GM18520 (cell line): ENCODE results near the gene RASSF10.

ENCODE experiments used
- ATAC-seq: cut with Tn5 transposase; IDR thresholded peaks from one replicate; pipeline ENCODE4 v1.9.1; 2021; ENCODE audit not compliant: unreplicated experiment

The RASSF10 gene

DNA sequence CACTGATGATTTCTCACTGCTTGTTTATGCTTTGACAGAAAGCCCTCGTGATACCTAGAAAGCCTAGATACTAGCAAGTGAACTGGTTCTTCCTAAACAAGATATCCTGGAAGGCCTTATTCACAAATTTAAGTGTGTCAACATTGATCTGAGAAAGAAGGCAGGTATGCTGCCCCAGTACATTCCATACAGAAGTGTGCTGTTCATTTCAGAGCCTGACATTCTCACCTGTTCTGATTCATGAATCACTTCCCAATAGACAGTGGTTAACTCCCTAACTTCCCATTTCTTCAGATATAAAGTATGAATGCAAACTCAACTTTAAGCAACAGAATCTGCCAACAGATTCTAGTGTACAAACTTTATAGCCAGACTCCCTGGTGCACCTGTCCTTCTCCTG is 15.5 kb upstream of the RASSF10 start:
- no peak for ATAC-seq

DNA sequence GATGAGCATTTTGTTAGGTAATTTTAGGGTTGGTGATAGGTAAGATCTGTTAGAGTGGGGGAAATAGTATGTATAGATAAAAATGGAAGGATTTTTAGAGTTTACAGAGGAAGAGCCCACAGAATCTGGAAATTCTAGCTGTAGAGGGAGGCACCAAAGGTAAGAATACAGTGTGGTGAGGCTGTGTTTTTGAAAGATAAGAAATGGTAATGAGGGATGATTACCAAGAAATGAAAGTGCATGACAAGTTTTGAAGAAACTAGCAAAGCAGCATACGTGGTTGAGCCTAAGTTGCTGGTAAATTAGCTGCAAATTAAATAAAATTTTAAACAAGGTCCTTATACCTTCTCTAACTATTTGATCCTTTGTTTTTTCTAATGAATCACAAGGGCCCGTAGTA is 14.6 kb upstream of the RASSF10 start:
- ATAC-seq: no peak

DNA sequence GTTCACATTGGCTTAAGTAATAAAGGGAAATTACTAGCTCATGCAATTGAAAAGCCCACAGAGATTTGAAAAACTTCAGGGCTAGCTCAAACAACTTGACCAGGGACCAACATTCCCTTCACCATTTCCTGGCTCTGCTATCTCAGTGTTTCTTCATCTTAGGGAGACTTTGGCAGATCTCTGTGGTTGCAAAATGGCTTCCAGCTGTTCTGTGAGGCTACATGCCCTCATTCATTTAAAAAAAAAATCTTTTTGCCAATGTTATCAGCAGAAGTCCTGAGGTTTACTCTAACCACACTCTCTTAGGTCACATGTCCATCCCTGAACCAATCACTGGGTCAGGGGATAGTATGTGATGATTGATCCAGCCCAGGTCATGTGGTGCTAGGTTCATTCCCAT is 13.9 kb upstream of the RASSF10 start:
- no peak for ATAC-seq

DNA sequence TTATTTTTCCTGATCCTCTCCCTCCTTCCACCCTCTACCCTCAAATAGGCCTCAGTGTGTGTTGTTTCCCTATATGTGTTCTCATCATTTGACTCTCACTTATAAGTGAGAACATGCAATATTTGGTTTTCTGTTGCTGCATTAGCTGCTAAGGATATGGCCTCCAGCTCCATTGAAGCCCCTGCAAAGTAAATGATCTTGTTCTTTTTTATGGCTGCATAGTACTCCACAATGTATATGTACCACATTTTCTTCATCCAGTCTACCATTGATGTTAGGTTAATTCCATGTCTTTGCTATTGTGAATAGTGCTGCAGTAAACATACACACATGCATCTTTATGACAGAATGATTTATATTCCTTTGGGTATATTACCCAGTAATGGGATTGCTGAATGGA is 13.3 kb upstream of the RASSF10 start:
- no peak for ATAC-seq

DNA sequence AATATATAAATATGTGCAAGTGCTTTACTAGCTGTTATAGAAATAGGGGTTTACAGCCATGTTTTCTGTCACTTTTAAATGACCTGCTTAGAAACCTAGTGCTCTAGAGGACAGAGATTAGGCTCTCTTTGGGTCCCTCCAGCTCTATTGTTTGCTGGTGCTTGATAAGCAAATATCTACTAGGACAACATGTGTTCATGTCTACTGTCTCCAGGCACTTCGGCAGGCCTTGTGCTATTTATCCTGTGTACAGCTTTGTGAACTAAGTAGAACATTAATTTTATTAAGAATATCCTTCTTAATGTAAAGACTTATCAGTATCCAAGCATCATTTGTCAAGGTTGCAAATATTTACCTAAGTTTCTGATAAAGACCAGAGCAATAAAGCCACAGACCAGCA is 11.9 kb upstream of the RASSF10 start:
- ATAC-seq: no peak

DNA sequence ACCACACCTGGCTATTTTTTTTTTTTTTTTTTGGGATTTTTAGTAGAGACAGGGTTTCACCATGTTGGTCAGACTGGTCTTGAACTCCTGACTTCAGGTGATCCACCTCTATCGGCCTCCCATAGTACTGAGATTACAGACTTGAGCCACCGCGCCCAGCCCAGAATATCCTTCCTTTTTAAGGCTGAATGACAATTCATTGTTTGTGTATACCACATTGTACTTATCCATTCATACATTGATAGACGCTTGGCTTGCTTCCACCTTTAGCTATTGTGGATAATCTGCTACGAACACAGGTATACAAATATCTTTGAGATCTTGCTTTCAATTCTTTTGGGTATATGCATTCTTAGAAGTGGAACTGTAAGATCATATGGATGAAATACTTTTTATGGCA is 10.8 kb upstream of the RASSF10 start:
- no peak for ATAC-seq

DNA sequence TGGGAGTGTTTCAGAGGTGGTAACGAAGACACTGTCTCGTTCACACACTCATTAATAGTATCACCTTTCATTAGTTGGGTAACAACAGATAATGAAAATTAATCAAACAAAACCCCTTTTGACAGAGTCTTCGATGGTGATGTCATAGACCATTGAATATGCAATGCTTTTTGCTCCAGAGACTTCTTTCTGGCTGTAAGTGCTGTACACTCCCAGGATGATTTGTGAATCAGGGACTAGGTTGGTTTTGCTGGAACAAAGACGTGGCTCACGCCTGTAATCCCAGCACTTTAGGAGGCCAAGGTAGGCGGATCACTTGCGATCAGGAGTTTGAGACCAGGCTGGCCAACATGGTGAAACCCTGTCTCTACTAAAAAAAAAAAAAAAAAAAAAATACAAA is 9.5 kb upstream of the RASSF10 start:
- ATAC-seq: no peak

DNA sequence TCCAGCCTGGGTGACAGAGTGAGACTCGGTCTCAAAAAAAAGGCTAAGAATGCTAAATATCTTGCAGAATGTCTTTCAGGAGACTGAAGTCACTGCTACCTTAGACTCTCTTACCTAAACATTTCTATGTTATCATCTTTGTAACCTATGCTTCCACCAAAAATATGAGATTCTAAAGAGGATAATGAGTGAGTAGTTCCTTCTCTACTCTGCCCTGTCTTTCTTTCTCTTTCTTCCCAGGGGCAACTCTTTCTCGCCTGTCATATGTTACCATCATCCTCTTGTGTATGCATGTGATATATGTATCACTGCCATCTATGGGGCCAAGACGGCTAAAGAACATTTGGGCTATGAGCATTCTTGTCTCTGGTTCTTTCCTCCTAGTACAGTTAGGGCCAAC is 9.0 kb upstream of the RASSF10 start:
- no peak for ATAC-seq

DNA sequence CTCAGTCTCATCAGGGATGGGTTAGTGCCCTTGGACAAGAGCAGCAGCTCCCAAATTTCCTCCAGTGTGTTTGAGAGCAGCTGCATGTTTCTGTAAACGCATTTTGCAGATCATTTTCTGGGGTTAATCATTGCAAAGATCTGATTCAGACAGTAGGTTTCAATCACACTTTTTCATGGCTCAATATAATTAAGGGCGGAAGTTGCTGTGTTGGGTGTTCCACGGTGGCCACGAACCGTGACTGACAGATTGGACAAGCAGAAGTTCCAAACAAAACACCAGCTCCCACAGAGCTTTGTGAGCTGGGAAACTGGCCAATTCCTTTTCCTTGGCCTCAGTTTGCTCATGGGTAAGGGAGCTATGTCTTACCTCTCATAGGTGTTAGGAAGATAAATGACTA is 8.4 kb upstream of the RASSF10 start:
- no peak for ATAC-seq

DNA sequence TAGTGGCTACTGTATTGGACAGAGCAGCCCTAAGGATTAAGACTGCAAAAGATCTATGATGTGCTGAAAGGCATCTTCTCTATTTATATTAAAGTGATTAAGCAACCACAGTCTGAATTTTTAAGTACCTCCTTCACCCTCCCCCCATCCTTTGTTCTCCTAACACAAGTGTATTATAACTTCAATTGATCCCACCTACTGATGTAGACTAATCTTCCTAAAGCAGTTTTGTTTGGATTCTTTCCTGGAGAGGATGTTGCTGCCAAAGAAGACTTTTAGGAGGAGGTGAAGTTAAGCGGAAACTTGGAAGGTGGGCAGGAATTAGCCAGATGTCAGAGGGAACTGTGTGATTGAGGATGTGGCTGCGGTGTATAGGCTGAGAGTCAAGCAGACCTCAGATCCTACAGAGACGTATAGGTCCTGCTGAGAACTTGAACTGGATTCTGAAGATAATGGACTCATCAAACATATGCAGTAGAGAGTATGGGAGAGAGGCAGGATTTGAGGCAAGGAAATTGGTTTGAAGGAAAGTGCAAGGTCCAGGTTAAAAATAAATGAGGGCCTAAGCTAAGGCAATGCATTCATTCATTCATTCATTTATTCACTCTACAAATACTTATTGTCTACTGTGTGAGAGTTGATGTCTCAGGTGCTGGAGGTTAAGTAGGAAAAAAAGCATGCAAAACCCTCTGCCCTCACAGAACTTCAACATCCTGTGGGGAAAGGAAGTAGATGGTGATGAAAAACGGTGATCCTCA is 5.2 kb upstream of the RASSF10 start:
- no peak for ATAC-seq

DNA sequence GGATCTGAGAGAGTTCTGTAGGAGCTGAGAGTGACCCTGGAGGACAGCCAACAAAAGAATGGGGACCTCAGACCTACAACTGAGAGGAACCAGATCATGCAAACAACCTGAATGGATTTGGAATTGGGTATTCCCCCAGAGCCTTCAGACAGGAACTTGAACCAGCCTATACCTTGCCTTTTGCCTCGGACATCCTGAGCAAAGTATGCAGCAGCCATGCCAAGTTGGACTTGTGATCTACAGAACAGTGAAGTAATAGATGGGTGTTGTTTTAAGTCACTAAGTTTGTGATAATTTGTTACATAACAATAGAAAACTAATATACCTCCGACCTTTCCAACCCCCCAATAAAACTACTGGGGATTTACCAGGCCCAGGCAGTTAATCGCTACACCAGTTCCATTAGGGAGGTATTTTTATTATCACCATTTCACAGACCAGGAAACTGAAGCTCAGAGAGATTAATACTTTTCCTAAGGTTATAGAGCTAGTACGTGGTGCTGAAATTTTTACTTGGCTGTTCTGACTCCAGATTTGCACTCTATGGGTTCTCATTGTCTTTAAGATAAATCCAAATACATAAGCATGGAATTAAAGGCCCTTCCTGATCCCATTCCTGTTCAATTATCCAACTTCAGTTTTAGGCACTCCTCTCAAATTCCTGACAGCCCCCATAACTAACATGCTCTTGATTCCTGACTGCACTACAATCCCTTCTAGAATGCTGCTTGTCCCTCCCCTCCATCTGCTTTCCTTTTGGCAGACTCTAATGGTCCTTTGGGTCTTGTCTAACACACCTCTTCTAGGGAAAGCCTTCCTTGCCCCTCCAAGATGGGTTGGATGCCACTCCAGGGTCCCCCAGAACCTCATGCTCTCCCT is 1.7 kb upstream of the RASSF10 start:
- no peak for ATAC-seq

DNA sequence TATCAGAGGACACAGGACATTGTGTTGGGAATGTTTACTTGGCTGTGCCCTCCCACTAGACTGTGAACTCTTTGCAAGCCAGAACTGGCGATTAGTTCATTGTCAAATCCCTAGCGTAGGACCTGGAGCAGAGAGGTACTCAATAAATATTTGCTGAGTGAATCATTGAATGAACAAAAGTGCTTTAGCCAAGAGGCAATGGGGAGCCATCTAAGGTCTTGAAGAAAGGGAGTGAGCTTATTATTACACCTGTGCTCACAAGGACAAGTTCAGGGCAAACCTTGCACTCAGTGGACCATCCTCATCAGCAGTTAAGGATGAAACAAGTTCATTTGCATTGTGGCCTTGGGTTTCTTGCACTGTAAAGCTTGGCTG is 1.1 kb upstream of the RASSF10 start:
- no peak for ATAC-seq

DNA sequence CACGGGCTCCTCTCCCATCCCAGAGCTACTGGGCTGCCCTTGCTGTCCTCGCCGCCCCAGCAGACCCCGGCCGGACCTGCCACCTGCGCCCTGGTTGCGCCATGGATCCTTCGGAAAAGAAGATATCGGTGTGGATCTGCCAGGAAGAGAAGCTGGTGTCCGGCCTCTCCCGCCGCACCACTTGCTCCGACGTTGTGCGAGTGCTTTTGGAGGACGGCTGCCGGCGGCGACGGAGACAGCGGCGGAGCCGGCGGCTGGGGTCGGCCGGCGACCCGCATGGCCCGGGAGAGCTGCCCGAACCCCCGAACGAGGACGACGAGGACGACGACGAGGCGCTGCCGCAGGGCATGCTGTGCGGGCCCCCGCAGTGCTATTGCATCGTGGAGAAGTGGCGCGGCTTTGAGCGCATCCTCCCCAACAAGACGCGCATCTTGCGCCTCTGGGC is 382 bp downstream of the RASSF10 start:
- ATAC-seq: no peak

DNA sequence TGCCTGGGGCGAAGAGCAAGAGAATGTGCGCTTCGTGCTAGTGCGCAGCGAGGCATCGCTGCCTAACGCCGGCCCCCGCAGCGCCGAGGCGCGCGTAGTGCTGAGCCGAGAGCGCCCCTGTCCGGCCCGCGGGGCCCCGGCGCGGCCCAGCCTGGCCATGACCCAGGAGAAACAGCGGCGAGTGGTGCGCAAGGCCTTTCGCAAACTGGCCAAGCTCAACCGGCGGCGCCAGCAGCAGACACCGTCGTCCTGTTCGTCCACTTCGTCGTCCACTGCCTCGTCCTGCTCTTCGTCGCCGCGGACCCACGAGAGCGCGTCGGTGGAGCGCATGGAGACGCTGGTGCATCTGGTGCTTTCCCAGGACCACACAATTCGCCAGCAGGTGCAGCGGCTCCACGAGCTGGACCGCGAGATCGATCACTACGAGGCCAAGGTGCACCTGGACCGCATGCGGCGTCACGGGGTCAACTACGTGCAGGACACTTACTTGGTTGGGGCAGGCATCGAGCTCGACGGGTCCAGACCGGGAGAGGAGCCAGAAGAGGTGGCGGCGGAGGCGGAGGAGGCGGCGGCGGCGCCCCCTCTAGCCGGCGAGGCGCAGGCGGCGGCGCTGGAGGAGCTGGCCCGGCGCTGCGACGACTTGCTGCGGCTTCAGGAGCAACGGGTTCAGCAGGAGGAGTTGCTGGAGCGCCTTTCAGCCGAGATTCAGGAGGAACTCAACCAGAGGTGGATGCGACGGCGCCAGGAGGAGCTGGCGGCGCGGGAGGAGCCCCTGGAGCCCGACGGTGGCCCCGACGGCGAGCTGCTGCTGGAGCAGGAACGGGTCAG is 1.0 kb downstream of the RASSF10 start:
- no peak for ATAC-seq

DNA sequence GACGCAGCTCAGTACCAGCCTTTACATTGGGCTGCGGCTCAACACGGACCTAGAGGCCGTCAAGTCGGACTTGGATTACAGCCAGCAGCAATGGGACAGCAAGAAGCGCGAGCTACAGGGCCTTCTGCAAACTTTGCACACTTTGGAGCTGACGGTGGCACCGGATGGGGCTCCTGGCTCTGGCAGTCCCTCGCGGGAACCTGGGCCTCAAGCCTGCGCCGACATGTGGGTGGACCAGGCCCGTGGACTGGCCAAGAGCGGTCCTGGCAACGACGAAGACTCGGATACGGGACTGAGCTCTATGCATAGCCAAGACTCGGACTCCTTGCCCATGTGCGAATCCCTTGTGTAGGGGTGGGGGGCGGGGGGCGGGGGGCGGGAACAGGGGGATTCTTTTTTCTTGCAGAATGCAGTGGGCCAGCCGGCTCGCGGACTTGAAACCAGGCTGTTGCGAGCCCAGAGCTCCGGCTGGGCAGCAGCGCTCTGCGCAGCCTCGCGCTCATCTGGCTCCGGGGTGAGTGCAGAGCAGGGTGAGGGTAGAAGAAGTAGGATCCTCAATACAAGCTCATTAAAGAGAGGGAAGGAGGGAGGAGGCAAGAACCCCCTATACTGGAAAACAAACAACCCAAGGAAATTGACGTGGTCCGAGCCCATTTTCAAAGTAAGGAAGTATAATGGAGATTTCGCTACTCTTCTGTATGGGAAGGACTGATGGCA is 1.8 kb downstream of the RASSF10 start:
- no peak for ATAC-seq

DNA sequence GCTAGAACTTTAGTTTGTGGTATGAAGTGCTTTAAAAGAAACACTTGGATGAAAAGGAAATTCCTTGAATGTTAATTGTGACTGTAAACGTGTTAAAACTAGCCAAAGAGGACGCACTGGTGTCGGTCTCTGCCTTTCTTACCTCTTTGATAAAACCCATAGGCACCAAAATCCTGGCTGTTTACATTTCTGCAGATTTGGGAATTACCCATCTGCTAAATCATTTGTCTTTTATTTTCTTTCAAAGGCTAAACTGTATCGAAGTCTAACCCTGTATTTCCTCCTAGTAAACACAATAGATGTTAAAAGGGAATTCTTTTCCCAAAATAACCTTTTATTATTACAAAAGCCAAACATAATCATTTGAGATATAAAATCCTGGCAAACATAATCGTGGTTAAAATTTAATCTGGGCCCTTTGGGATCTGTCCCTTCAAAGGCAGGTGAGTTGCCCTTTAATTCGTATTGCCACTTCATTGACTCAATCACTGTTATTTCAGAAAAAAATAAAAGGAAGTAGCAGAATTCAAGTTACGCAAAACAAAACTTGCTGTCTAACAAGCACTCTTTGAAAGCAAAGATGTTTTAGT is 2.4 kb downstream of the RASSF10 start:
- ATAC-seq: no peak

DNA sequence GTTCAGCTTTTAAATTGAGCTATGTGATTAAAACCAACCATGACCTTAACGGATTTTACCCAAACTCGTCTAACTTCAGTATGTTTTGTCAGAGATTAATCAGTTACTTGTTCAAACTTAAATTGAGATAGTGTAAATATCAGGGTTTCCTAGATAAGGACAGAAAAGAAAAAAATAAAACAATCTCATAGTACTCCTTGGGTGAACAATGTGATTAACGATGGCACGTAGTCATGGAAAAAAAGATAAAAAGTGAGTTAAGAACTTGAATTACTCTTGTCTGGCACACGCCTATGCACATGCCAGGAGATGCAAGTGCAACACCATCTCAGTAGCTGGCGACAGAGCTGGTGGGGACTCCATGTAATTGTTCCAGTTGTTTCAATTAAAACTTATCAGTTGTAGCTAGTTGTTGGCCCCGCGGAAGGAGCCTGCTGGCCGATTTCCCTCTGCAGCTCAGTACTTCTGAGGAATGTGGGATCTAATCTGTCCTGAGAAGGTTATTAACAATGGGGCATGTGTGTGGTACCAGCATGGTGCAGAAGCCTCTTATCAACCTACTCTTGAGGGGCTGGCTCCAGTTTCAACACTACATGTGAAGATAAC is 3.0 kb downstream of the RASSF10 start:
- ATAC-seq: no peak

DNA sequence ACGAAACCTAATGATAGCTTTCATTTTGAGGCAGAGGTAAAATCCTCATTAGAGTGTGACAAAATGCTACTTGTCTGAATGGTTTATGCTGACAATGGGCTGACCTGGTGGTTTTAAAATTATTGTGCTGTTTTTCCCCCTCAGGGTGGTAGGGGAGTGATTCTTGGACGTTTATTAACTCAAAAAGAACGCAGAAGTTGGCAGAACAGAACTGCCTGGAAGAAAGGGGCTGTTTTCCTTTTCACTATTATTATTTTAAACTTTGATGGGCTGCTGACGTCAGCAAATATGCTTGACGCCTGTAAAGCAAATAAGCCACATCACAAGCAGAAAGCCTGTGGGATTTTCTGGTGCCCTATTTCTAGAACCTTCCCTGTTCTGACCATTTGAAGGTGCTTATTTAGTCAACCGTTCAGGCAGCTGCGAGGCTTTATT is 4.0 kb downstream of the RASSF10 start:
- ATAC-seq: no peak

DNA sequence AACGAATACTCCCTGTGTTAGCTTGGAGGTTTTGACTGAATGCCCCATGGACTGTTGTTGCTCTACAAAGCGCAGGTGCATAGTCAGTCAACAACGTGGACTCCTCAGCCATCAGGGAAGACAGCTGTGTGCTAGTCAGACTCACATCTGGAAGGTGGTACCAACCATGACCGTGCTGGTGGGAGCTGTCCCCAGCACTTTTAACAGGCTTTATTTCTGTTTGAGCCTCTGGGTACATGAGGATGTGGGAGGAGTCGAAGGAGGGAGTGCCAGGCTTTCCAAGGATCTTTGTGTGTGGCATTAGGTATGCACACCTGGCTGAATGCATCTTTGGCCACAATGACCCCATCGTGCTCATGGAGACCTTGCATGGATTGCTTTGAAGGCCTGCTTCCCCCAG is 6.6 kb downstream of the RASSF10 start:
- ATAC-seq: no peak

DNA sequence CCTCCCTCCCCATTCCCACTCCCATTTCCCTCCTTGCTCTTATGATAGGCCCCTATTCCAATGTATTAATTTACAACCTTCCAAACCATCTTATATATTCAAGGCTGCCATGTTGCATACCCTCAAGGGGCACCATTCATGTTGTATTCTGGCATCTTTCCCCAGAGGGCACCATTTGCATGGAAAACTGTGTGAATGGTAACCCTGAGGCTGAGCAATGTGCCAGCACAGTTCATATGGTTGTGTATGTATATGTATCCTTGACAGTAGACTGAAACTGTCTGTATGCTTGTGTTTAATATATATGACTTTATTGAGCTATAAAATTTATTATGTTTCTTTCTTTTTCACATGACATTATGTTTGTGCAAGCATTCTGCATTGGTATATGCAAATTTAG is 7.3 kb downstream of the RASSF10 start:
- ATAC-seq: no peak
